NCI-H2081 (cell line): ENCODE results near the gene JDP2.

Experiments used
- DNase-seq, 2 experiments: peaks; one replicate each; lab custom pipeline; 2025; lab: John Stamatoyannopoulos, UW

JDP2 gene

DNA sequence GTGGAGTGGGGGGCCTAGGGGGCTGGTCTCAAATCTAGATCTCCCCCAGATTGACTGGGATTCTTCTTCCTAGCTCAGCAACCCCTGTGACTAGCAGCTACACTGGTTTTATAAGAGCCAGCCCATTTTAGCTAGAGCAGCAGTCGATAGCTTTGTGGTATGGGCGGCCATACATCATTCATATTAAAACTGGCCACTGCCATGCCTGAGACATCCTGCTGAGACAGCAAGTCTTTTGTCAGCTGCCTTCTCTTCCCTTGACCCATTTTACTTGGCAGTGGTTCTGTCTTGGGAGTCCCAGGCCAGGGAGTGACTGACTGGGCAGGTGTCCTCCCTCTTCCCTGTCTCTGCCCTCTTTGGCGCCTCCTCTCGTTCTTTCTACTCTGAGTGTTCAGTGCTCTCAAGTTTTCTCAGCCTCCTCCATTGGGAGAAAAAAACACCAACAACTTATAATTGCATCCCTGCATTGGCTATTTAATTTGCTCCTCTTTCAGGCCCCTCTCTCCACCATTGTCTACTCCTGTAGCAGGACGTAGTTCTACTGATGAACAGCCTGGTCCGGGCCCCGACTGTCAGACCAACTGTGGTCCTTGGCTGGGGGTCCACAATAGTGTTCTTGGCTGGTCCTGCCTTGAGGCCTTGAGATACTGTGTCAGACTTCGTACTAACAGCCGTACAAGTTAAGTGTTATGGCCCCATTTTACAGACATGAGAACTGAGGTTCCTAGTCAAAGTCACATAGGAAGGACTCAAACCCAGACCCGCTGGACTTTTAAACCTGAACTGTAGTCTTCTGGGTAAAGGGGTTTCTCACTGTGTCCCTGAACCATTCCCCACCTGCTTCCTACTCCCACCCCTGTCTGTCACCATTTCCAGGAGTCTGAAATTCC, 18.3 kb upstream of the JDP2 start:
- no peak for DNase-seq

DNA sequence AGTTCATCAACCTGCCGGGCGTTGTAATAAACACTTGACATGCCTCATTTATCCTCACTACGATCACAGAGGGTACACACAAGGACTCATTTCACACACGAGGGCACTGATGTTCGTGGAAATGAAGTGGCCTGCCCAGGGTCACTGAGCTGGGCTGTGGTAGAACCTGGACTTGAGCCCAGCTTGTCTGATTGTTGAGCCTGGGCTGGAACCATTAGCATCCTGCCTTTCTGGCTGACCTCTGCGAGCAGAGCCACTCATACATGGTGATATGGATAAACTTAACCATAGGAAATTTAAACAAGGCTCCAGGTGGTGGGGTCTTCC, 16.6 kb upstream of the JDP2 start:
- peak in 1 of 2 experiments; percentile 29 for DNase-seq

DNA sequence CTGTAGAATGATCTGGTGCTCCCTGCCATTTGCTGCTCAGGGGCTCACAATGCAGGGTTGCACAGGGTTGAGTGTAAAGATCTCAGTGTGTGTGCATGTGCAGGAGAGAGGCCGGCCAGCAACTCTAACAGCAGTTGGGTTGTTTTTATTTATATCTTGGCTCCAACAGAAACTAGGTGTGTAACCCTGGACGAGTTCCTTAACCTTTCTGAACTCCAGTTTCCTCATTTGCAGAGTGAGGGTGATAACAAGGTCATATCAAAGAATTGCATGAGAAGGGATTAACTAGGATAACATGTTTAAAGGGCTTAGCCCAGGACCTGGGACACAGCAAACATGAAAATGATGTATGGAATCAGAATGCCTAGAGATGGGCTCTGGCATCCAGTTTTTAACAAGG, 14.8 kb upstream of the JDP2 start:
- no peak for DNase-seq

DNA sequence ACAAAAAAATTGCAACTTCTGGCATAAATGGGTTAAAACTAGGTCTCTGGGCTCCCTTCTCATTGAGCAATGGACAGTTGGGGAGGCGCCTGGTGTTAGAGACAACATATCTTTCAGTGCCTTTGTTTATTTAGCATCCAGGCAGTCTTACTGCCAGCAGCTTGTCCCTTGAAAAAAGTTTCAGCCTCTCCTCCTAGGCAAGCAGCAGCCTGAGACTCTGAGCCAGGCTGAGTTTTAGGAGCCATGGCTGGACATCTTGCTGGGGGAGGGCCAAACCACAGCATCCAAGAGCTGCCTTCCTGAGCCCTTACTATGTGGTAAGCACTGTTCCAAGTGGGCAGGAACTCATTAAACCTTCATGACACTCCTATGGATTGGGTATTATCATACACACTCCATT, 10.1 kb upstream of the JDP2 start:
- no peak for DNase-seq

DNA sequence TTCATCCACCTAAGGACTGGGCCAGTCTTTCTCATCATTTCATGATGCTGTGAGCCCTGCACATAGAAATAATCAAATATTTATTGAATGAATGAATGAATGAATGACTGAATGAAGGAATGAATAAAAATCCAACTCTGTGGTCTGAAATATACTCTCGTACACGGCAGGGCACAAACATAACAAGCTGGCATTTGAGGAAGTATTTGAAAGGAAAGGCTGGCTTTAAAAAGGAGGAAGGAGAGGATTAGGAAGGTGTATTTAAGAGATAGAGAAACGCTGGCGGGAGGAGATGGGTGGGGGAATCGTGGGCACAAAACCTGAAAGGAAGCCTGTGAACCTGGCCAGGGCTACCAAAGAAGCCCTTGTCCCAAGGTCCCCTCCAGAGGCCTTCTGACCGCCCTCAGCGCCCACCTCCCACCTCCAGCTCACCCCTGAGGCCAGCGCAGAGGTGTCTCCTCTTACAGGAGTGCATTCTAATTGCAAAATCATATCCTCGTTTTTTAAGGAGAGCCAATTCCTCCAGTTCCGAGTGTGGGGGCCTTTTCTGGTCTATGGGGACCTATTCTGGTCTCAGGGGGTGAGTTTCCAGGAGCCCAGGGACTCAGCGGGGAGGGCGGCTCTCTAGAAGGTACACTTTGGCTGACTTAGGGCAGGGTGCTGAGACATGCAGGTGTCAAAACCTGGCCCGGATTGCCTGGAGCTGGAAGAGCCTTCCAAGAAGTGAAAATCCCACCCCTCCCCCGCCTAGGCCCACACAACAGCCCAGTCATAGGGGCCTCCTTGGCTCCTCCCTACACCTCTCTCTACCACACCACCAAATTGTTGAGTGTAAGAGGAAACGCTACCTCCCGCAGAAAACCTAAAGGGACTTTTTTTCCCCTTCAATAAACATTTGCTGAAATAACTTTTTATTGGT, 8.7 kb upstream of the JDP2 start:
- DNase-seq = no peak

DNA sequence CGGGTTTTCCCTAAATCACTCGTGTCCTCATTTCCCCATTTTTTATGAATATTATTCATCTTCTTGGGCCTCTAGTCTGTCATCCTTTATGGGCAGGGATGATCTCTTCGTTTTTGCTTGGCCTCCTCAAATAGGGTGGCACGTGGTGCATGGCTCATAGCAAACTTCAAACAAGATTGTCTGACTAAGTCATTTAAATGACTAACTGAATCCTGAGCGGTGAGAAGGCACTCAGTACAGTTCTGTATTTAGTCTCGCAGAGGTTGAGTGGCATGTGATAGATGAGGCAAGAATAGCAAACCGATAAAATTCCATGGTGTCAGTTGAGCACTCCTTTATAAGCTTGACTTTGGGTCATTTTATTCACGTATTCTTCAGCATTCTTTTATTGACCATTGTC, 5.7 kb upstream of the JDP2 start:
- no peak for DNase-seq

DNA sequence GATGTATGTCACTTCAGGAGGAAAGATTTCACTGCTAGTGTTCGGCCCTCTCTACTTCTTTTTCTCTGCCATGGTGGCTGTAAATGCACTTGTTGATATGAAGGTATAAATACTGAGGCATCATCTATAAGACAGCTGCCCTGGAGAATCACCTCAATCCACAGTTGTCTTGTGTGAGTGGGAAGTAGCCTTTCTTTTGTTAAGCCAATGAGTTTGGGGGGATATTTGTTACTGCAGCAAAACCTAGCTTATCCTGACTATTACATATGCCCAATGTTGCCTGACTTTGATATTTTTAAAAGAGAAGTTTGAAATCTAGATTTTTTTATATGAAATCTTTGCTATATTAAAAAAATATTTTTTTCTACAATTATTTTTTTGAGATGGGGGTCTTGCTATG, 3.3 kb upstream of the JDP2 start:
- DNase-seq = no peak

DNA sequence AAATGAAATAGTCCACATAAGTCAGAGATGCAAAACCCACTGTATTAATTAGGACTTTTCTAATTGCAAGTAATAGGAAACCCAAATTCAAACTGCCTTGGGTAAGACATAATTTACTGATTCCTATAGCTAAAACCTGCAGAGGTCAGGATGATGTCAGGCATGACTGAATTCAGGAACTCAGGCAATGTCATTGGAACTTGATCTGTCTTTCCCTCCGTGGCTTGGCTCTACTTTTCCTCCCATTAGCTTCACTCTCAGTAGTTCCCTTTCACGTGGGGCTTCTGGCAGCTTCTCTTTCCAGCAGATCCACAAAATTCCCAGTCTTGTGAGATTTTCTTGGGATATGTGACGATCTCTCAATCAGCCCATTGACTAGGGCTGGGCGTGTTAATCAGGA, 2.4 kb upstream of the JDP2 start:
- no peak for DNase-seq

DNA sequence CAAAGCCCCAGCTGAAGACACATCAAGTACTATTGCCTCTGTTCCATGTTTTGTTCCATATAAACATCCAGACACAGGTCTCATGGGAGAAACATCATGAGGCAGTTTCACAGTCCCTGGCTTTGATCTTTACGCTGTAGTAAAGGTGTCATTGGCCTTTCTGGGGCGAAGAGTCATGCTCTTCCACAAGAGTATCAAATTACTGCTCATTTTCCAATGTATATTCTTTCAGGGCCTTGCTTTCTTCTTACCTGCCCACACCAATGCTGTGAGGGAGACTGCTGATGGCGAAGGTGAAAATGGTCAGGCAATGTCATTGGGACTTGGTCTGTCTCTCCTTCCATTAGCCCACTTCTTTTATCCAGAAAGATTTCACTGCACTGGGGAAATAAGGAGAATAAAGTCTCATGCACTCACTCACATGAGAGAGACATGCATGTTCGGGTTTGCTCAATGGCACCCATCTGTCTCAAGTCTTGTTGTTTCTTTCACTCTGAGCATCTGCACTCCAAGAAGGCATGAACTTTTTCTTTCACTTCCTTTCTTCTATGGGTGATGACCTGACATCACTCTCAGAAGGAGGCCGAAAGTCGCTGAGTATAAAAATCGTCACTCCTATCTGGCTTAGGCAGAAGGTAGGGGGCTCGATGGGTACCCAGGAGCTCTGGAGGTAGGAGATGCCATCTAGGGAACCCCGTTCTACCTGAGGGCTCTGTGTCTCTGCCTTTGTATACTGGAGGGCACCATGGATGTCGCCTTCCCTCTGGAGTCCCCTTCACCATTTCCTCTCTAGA, 1.3 kb upstream of the JDP2 start:
- no peak for DNase-seq

DNA sequence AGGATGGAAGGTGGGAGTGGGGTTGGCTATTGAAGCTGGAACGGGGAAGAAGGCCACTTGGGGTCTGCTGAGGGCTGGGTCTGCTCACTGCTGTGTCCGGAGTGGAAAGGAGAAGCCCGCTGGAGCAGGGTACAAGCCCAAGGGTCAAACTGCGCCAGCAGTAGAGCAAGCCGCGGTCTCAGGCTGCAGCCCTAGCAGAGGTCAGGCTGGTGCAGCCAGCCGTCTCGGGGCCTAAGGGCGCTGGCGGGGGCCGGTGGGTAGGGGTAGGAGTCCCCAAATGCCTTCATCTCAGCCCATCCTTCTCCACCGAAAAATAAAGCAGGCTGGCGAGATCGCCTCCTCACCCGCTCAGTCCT, 718 bp upstream of the JDP2 start:
- no peak for DNase-seq

DNA sequence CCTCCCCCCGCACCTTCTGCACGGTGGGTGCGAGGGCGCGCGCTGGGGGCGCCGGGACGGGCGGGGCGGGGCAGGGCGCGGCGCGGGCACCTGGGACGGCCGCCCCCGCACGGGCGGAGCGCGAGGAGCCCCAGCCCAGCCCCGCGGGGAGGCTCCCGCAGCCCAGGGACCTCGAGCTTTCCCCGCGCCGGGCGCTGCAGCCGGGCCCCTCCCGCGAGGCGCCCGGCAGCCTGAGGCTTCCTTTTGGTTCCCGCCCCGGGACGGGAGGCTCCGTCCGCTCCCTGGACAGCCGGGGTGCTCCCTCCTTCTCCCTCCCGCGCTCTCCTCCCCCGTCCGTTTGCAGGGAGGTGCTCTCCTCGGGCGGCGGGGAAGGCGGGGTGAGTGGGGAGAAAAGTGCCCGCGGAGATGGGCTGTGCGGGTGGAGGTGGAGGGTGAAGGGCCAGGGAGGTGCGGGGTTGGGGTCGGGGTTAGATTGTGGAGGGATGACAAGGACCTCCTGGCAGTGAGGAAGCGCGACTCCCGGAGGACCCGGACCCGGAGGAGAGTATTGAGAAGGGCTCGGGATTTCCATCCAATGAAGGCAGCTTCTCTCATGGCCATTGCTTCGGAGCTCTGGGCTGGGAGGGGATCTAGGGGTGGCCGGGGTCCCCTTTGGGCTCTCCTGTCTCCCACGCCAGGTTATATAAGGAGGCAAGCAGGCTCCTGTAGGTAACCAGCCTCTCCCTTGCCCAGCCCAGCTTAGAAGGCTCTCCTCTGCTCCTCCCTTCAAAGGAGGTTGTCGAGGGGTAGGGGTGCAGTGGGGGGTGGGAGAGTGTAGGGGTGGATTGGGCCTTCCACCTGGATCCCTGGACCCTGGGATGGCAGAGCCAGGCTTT, 645 bp downstream of the JDP2 start:
- peak in 1 of 2 experiments; percentile 8 for DNase-seq

DNA sequence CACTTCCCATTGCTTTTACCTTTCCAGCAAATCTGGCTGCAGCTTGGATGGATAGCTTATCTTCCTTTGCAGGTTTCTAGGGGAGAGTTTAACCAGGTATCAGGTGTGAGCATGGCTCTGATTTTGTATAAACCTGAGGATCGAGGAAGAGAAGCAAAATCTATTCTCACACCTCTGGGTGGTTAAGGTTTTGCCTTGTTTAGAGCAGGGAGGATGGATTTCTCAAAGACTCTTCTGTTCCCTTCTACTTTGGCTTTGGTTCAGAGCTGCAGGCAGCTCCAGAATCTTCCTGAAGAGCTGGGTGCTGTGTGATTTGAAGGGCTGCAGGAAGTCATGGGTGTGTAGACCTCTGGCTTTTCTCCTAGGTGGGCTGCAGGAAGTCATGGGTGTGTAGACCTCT, 1.7 kb downstream of the JDP2 start:
- no peak for DNase-seq

DNA sequence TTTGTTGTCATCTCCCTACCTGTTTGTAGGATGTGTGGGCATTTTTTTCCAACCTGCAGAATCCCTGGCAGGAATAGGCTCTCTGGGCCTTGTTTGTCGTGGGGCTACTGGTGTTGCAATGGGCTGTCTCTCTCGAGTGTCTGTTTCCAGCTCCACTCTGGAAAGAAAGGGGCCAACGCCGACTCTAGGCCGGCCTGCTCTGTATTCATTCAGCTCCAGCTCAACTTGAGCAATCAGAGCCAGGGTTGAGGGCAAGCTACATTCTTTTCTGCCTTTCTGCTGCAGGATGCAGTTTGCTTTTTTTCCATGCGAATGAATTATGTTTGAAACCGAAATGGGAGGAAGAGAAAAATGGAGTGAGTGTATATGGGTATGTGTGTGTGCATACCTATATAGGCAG, 2.3 kb downstream of the JDP2 start:
- no peak for DNase-seq

DNA sequence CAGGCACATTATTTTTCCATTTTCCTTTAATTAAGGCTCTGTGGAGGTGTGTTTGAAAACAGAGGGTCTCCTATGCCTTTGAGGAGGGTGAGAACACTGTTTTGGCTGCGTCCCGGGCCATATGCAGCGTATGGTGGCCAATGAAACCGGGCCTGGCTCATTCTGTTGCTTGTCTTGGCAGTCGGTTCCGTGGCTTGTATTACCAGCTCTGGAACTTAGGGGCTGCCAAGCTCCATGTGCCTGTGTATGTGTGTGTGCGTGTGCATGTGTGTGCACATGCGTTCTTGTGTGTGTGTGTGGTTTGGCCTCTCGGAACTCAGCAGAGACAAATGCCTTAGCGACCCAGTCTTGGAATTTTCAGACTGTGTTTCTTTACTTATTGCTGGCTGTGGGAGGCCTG, 2.7 kb downstream of the JDP2 start:
- DNase-seq = no peak

DNA sequence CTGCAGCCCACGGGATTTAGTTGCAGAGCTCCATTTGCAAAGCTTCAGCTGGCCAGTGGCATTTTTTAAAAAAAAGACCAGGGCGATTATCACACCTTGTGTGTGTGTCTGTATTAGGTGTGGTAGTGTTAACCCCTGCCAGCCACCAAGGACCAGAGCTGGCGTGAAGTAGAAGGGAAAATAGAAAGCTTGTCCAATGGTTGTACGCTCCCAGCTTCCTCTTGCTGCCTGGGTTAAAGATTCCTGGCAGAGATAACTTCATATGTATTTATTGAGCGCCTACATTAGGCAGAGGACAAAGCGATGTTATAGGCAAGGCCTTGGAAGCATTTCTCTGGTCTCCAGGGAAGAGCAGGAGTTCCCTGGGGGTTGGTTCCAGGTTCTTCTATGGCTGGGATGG, 3.2 kb downstream of the JDP2 start:
- no peak for DNase-seq

DNA sequence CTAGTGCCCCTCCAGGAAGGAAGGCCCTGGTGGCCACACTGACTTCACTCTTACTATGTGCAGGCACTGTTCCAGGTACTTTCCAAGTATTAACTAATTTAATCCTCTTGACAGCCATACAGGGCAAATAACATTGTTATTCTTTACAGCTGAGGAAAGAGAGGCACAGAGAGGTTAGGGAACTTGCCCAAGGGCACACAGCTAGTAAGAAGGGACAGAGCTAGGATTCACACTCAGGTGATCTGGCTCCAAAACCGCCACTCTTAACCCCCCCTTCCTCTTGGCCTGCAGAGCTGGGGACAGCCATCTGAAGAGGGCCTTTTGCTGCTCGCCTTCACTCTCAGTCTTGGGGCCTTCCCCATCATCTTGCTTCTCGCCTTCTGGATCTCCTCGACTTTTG, 4.0 kb downstream of the JDP2 start:
- no peak for DNase-seq

DNA sequence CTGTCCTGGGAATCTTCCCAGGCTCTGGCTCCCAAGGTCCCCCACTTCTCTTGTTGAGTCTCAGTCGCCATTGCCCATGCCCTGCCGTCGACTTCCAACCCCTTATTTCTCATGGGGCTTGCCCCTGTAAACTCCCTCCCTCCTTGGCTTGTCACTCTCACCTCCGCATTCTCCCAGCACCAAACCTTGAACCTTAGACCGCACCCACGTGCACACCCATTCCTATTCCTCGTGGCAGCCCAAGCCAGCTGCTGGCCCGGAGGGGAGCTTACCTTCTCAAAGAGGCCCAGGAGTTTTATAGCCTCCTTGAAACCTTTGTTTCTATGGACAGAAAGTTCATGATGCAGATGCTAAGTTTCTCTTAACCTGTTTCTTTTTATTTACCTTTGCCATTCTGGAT, 4.6 kb downstream of the JDP2 start:
- no peak for DNase-seq

DNA sequence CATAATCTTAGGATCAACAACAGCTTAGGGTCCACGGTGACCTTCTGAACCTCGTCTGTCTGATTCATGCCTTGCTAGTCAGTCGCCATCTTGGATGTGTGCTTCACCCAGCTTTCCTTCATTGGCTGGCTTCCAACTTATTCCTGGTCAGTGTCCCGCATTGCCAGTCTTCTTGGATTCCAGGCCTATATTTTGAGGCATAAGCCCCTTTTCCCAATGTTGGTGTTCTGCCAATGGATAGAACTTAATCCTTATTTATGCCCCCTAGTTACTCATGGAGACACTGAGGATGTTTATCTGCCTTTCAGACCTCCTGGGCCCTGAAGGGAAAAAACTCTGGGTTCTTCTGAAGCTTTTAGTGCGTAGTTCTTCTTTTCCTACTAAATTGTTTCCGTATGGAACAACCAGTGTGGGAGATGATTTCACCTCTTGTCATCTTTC, 5.8 kb downstream of the JDP2 start:
- DNase-seq = no peak

DNA sequence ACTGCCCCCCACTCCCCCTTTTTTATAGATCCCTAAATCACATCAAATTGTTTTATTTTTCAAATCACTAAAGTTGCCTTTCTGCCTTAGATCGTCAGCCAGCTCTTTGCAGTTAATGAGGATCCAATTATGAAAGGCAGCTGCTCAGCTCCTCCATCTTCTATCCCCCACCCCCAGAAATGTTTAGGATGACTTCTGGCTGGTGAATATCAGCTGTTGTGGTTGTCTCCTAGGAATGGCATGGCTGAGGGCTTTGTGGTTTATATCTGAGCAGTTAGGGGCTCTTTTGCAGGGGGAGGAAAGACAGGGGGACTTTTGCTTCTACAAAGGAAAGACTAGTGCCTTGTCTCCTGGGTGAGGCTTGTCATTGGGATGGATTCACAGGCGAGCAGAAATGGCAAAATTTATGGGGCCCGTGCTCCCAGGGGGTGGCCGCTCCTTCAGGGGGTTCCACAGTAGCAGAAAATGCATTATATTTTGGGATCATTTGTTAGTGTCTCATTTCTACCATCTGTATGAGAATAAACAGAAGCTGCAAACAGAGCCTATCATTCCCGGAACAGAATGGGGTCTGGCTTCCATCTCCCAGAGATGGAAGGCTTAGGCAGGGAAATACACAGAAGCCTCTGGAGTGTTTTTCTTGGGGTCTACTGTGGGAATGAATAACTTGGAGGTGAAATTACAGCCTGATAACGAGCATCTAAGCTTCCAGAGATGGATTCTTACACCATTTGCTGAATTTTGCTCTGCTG, 6.5 kb downstream of the JDP2 start:
- DNase-seq = no peak

DNA sequence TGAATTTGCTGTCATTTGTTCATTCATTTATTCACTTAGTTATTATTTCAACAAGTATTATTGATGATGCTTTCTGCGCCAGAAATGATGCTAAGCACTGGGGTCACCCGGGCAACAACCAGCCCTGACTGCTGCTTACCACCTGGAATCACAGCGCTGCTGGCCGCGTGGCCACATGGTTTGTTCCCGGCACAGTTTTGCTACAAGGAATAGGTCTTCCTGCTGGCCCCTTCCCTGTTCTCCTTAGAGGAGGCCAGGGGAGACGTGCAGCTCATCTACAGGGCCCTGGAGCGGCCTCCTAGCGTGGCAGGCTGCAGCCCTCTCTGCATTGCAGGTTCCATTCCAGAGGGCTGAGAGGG, 7.0 kb downstream of the JDP2 start:
- no peak for DNase-seq

DNA sequence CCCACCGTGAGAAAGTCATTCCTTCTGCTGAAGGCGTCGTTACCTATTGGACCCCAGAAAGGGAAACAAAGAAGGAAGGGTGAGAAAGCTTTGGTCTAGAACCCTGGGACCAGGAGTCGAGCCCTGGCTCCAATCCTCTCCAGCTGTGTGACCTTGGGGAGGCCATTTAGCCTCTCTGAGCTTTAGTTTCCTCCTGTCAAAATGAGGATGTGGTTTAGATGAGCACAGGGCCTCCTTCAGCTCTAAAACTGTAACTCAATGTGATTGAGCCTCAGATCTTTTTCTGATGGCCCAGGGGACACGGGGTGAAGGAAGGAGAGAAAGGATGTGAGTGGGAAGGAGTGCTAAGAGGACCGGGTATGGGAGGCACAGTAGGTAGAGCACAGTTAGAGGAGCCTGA, 7.7 kb downstream of the JDP2 start:
- DNase-seq = no peak
